ENCODE measurements around the gene STKLD1. TPM values are rescaled to one million over a fixed set of nuclear protein-coding genes. Genes with fewer than 3 reads are reported as not detected.

The STKLD1 gene
- total RNA-seq, 1 donor from 2014 or later = under 0.01 TPM

GRCh38 chr9:133382507-133383141, 6.5 kb downstream of the STKLD1 start:
- no peaks in the 10 kb centered on the region for H3K27me3 ChIP-seq (ENCODE audit: control insufficient read depth, insufficient read depth, low read length)
- no peak for TF ChIP-seq CTCF (IDR thresholded peaks at IDR 0.05; ENCODE audit: insufficient read depth, low read length, severe bottlenecking)
- no peaks in the 10 kb centered on the region for H3K36me3 ChIP-seq (ENCODE audit: control insufficient read depth, insufficient read depth, low read length)
- FAIRE-seq = no peak
- H3K4me3 ChIP-seq (ENCODE audit: low read depth, low read length) = no peak overlapping the region
- no peak for DNase-seq (ENCODE audit: low read depth)

GRCh38 chr9:133383438-133383837, 7.3 kb downstream of the STKLD1 start:
- no peak for TF ChIP-seq CTCF (IDR thresholded peaks at IDR 0.05; ENCODE audit: insufficient read depth, low read length, severe bottlenecking)
- Histone ChIP-seq H3K27me3 (ENCODE audit: control insufficient read depth, insufficient read depth, low read length) (no peaks in the 10 kb centered on the region), H3K36me3 (ENCODE audit: control insufficient read depth, insufficient read depth, low read length) (no peaks in the 10 kb centered on the region), H3K4me3 (ENCODE audit: low read depth, low read length) (no peak overlapping the region)
- no peak for FAIRE-seq
- no peak for DNase-seq (ENCODE audit: low read depth)

- no peak for FAIRE-seq
- no peaks in the 10 kb centered on the region for H3K36me3 ChIP-seq (ENCODE audit: control insufficient read depth, insufficient read depth, low read length)
- H3K27me3 ChIP-seq (ENCODE audit: control insufficient read depth, insufficient read depth, low read length) = no peaks in the 10 kb centered on the region
- H3K4me3 ChIP-seq (ENCODE audit: low read depth, low read length) = no peak overlapping the region
- no peak for TF ChIP-seq CTCF (IDR thresholded peaks at IDR 0.05; ENCODE audit: insufficient read depth, low read length, severe bottlenecking)
- no peak for DNase-seq (ENCODE audit: low read depth)
These were observed 8.7 kb downstream of the STKLD1 start for GRCh38 chr9:133384736-133385321.

DNA sequence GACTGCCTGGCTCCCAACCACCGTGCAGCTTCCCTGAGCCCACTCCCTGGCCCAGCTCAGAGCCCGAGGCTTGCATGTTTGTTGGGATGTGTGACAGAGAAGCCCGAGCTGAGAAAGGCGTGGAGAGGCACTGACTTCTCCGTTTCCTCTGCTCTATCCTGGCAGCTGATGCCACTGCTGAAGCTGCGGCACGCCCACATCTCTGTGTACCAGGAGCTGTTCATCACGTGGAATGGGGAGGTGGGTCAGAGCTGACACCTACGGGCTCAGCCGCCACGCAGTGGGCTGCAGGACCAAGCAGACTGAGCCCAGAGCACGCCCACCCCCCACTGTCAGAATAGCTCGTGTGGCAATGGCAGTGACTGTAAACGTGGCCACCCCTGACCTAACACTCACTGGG, 9.3 kb downstream of the STKLD1 start:
- Histone ChIP-seq H3K4me3 (ENCODE audit: low read depth, low read length) (no peak overlapping the region), H3K36me3 (ENCODE audit: control insufficient read depth, insufficient read depth, low read length) (no peaks in the 10 kb centered on the region), H3K27me3 (ENCODE audit: control insufficient read depth, insufficient read depth, low read length) (no peaks in the 10 kb centered on the region)
- peak; percentile 92 for FAIRE-seq
- no peak for TF ChIP-seq CTCF (IDR thresholded peaks at IDR 0.05; ENCODE audit: insufficient read depth, low read length, severe bottlenecking)
- DNase-seq (ENCODE audit: low read depth) = no peak

DNA sequence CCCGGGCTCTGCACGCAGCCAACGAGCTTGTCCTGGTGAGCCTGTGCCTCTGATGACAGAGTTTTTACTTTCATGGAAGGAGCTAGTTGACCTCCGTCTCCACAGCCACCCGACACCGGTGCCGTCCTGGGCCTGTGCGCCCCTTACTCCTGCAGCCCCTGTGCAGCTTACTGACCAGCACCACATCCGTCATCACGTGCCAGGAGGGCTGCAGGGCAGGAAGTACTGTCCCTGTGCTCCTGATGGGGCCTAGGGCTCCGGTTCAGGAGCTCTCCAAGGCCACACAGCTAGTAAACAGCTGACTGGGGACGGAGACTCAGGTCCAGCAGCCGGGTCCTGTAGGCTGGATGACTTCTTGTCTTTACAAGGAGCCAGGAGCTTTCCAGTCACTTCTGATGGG, 10.2 kb downstream of the STKLD1 start:
- no peak for FAIRE-seq
- H3K27me3 ChIP-seq (ENCODE audit: control insufficient read depth, insufficient read depth, low read length) = no peaks in the 10 kb centered on the region
- H3K36me3 ChIP-seq (ENCODE audit: control insufficient read depth, insufficient read depth, low read length) = no peaks in the 10 kb centered on the region
- H3K4me3 ChIP-seq (ENCODE audit: low read depth, low read length) = no peak overlapping the region
- no peak for DNase-seq (ENCODE audit: low read depth)
- TF ChIP-seq CTCF (IDR thresholded peaks at IDR 0.05; ENCODE audit: insufficient read depth, low read length, severe bottlenecking) = no peak

GRCh38 chr9:133387680-133388079, 11.5 kb downstream of the STKLD1 start:
- TF ChIP-seq CTCF (IDR thresholded peaks at IDR 0.05; ENCODE audit: insufficient read depth, low read length, severe bottlenecking) = no peak
- DNase-seq (ENCODE audit: low read depth) = peak; percentile 79
- Histone ChIP-seq H3K4me3 (ENCODE audit: low read depth, low read length) (no peak overlapping the region), H3K36me3 (ENCODE audit: control insufficient read depth, insufficient read depth, low read length) (no peaks in the 10 kb centered on the region), H3K27me3 (ENCODE audit: control insufficient read depth, insufficient read depth, low read length) (no peaks in the 10 kb centered on the region)
- FAIRE-seq = no peak
